Measurements from ENCODE around the gene MPPED1.

MPPED1 gene

DNA sequence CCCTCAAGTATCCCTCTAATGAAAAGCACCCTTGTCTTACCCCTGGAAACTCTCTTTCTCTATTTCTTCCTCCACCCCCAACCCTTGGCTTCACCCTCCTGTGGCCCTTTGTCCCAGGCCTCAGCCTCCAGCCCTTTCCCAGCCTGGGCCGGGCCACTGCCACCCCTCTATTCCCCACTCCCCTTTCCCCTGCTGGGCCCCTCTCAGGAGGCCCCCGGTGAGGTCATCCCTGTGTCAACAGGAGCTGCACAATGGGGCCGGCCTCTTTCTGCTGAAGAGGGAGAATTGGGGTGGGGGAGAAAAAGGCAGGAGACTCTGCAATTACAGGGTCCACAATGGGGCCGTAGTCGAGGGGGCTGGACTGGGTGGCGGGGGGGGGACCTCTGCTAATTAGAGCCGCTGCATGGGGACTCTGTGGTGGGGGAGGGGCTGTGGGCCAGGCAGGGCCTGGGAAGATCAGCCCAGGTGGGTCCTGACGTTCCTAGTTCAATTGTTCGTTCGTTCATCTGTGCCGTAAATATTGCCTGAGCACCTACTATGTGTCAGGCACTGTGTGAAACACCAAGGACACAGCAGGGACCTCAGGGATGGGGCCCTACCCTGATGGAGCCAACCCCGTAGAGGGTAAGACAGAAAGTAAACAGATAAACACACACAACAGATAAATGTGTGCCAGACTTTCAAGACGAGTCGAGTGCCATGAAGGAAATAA lies 18.5 kb upstream of the MPPED1 start:
- no peak for DNase-seq

DNA sequence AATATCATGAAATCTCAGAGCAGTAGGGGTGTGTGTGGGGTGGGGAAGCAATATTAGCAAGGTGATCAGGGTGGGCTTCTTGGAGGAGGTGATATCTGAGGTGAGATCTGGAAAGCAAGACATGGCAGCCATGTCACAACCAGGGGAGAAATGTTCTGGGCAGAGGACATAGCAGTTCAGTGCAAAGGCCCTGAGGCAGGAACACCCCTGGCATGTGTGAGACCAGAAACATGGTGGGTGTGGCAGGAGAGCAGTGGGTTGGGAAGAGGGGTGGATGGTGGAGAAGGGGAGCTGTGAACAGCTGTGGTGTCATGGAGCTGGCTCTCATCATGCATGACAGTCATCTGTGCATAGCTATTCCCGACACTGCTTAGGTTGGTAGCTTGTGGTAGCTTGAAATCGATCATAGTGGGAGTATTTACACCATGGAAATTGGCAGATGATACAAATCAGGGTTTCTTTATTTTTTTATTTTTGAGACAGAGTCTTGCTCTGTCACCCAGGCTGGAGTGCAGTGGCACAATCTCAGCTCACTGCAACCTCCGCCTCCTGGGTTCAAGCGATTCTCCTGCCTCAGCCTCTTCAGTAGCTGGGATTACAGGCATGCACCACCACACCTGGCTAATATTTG lies 17.9 kb upstream of the MPPED1 start:
- no peak for DNase-seq

DNA sequence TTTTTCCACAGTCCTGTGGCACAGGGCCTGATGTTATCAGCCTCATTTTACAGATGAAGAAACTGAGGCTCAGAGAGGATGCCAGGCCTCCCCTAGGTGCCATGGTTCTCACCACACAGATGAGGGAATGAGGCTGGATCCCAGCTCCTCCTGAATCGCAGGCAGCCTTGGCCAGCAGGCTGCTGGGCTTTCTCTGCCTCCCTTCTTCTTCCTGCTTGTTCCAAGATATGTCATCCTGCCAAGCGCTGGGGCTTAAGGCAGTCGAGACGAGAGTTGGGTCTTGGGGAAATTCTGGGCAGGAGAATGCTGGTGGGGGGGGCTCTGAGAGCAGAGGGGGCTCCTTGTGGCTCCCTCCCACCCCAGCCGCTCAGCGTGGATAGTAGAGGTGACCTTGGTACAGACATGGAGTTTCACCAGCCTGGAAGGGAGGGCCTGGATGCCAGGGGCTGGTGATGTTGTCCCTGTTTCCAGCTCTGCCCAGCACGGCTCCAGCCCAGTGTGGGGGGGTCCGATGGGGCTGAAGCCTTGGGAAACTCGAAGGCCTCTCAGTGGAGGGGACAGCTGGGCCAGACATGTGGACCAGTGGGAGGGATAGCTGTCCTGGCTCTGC lies 16.6 kb upstream of the MPPED1 start:
- no peak for DNase-seq

DNA sequence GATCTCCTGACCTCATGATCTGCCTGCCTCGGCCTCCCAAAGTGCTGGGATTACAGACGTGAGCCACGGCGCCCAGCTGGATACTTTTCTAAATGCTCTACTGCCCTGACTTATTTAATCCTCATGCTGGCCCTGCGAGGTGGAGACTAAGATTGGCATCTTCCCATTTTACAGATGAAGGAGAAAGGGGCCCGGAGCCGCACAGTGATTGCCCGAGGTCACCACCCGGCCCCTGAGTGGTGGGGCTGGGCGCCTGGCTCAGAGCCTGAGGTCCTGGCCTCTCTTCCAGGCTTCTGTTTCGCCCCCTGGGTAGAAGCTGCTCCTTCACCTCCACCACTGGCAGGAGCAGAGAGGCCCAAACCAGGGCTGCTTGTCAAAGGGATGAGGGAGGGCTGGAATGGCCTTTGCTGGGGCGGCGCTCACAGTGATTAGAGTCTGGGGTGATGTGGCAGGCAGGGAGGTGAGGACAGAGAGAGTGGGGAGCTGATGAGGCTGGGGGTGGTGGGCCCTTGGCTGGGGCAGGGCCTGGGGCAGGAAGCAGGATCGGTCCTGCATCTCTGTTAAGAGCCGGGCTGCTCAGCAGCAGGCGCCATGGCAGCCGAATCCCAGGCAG lies 15.4 kb upstream of the MPPED1 start:
- DNase-seq = no peak

DNA sequence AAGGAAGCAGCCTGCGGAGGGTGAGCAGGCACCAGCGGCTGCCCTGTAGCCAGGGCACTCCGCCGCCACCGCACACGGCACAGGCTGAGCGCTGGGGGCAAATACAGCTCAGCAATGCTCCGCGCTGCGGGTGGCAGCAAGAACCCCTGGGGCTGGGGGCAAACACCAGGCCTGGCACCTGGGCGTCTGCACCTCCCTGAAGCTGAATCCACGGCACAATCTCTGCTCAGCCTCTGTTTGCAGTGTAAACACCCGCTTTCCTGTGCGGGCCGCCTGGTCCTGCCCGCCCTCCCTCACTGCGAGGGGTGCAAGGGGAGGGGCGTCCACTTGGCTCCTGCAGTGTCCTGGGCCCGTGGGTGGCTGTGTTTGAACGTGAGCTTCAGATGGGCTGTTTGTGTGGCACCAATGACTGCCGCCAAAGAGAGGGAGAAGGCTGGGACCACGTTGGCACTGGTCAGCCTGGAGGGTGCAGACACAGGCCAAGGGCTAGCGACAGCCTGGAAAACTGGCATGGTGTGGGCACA lies 14.8 kb upstream of the MPPED1 start:
- DNase-seq = no peak

DNA sequence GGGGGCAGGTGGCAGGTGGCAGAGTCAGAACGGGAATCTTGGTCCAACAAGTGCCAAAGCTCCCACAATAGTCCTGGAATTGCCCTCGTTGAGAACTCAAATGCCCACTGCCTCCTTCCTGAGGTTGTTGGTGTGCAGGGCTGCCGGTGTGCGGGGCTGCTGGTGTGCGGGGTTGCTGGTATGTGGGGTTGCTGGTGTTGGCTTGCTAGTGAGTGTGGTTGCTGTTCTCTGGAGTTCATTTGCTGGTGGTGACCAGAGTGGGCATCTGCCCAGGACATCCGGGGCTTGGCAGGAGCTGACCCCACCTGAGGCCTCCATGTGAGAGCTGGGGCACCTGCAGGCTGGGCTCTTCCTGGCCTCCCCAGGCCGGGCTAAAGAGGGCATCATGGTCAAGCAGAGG lies 14.0 kb upstream of the MPPED1 start:
- no peak for DNase-seq

DNA sequence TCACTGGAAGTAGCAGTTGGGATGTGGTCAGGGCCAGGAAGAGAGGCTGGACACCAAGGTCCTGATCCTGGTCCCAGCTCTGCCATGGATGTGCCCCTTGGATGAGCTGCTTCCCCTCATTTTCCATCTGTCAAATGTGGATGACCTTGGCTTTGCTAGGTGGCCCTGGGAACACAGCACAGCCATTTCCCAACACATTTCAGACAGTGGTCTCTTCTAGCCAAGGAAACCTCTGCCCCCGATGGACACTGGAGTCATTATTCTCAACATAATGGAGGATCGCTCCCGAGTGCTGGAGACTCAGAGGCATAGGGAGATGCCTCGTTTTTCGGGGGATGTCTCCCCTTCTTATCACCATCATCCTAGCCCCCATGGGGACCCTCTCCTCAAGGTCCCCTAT lies 13.6 kb upstream of the MPPED1 start:
- no peak for DNase-seq

DNA sequence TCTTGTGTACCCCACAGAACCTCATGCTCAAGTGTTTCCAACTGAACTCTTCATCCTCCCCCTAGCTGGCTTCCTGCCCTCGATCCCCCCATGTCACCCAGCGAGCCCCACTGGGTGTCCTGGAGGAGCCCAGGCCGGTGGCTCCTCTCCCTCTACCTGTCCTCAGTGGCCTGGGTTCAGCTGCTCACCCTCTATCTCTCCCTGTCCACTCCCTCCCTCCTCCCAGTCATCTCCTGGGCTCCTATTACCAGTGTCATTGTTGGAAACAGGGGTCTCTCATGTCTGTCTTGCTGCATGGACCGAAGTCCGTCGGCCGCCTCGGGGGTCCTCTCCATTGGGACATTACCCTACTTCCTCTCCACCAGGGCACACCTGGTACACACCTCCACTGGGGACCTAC lies 12.9 kb upstream of the MPPED1 start:
- no peak for DNase-seq

DNA sequence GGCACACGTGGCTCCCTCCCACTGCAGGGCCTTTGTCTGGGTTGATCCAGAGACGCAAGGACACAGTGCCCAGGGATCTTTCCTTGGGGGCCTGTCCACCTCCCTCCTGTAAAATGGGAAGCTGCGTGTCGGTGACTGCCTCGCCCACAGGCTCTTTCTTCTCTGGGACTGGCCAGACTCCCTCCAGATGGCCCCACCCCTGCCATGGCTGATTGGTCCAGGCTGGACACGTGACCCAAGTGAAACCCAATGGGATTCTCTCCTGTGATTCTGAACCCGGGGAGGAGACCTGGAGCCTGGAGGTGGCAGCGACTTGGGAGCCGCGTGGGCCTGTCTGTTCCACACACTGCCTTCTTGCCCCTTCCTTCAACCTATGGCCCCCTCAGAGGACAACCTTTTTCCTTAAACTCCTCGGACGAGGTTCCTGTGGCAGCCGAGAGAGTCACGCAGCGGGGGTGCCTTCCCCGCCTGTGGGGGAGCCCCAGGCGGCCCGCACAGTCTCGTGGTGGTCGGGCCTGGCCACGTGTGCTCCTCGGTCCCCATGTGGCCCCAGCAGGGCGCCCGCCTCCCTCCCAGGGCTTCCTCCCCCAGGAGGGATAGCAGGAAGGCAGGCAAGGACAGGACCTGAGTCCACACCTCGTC lies 12.4 kb upstream of the MPPED1 start:
- no peak for DNase-seq

DNA sequence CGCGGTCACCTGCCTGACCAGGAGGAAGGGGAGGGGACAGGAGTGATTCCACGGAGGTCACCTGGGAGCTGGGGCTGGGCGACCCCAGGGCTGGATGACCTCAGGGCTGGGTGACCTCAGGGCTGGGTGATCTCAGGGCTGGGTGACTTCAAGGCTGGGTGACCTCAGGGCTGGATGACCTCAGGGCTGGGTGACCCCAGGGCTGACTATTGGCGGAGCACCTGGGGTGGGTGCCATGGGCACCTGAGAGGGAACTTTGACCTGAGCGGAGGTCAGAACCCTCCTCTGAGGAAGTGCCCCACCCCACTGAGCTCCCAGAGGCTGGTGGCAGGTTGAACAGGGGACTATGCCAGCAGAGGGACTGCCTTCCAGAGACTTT lies 11.8 kb upstream of the MPPED1 start:
- no peak for DNase-seq

DNA sequence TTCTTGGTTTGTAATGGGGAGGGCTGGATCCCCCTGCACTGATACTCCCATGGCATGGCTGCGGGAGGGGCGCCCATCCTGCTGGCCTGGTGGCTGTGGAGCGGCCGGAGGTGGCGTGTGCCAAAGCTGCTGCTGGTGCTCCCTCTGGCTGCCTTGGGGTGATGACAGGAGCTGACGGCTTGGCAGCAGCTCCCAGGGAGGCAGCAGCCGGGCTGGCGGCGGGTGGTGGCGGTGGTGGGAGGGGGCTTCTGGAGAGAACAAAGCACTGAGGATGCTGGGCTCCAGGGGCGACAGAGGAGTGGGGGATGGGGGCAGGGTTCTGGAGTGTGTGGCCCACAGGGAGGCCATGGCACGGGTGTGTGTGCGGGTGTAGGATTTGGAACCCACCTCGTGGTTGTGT lies 11.4 kb upstream of the MPPED1 start:
- no peak for DNase-seq

DNA sequence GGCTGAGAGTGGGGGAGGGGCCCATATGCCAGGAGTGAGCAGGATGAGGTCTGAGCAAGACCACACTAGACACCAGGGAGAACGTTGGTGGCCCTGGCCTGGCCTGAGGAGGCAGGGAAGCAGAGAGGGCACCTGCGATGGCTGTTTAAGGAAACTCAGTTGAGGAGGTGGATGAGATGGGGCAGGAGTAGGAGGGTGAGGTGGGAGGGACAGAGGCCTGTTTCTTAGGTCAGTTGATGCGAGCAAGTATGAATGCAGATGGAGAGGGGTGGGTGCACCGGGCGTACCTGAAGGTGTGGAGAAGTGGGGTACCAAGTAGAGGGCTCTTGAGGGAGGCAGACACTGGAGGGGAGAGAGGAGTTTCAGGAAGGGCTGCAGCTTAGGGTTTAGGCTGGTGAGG lies 10.6 kb upstream of the MPPED1 start:
- no peak for DNase-seq

DNA sequence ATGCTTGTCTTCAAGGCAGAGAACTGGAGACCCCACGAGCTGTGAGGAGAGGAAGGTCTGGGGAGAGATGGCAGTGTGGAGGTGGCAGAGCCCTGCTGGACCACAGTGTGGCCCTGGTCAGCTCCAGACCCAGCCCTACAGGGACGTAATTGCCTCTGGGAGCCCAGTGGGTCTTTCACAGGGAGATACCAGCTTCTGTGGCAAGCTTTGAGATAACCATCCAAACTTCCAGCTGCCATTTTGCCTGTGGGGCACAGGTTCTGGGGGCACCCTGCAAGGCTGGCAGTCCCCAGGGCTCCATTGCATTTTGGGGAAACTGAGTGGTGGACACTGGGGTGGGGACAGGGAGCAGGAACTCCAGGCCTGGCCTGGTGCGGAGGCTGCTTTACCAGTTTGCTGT lies 10.2 kb upstream of the MPPED1 start:
- DNase-seq = no peak

DNA sequence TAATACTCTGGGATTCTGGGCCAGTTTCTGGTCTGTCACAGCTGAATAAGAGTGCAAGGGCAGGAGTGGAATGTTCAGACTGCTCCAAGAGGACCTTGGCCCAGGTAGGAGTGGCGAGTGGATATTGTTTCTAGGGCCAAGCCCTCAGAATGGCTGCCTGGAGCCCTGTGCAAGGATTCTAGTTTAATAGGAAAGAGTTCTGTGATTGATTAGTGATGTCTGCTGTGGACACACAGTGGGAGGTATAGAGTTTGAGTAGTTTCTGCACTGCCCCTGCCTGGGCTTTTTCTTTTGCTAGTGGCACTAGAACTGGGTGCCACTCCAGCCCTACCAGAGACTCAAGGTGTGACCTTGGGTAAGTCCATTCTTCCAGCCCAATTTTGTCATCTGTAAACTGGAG lies 9.7 kb upstream of the MPPED1 start:
- no peak for DNase-seq

DNA sequence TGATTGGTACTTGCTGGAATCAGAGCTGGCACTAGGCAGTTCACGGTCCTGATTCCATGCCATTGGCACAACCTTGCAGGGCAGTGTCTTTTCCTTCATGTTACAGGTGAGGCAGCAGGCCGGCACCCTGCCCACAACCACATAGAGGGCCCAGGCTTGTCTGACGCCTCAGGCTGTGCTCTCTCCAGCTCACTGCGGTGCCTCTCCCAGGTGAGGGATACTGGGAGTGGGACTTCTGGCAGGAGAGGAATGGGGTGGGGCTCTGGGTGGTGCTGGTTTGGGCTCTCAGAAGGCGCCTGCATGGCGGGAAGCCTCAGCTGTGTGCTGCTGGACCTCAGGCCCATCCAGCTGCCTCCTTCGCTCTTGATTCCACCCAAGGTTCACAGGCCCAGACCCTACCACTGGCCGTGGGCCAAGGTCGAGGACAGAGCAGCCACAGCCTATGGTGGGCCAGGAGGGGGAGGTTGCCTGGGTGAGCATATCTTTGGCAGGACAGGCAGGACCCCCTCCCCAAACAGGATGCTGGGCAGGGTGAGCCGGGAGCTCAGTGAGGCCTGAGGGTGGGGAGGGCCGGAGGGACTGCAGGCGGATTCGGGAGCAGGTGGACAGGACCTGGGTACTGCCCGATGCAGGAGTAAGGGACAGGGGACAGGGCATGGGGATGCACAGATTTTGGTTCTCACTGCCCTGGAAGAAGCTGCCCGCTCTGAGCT lies 7.0 kb upstream of the MPPED1 start:
- no peak for DNase-seq

DNA sequence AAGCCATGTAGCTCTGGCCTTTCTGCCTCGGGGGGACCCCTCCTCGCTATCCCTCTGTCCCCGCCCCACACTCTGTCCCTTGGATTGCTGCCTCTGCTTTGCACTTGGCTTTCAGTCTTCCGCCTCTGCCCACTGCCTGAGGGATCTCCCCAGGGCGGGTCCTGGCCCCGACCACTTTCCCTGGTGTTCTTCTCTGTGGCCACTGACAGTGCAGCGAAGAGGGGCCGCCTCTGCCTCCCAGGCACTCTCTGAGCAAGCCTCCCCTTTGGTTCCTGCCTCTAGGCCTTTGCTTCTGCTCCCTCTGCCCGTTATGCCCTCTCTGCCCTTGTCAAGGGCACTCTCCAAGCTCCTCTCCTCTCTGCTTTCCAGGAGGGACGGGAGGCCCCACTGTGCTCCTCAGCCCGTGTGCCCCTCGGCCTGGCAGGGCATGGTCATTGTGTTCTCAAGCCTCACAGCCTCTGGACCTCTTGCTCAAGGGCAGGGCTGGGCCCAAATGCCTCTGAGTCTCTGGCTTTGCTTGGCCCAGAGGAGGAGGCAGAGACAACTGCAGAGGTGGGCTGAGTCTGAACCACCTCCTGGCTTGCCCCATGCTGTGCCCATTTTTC lies 5.5 kb upstream of the MPPED1 start:
- no peak for DNase-seq

DNA sequence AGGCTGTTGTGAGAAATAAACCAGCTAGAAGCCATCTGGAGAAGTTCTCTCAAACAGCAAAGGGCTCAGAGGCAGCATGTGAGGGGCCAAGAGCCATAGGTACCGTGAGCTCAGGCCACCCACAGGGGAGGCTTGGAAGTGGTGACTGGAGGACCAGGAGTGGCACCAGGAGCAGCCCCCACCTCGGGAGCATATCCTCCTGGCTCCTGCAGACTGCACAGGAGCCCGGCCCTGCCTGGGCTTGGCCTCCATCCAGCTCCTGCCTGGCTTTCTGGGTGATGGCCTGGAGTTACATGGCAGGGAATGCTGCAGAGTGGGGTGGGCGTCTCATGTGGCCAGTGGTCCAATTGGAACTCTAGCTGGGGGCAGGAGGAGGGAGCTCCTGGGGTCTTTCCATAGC lies 4.2 kb upstream of the MPPED1 start:
- DNase-seq = no peak

DNA sequence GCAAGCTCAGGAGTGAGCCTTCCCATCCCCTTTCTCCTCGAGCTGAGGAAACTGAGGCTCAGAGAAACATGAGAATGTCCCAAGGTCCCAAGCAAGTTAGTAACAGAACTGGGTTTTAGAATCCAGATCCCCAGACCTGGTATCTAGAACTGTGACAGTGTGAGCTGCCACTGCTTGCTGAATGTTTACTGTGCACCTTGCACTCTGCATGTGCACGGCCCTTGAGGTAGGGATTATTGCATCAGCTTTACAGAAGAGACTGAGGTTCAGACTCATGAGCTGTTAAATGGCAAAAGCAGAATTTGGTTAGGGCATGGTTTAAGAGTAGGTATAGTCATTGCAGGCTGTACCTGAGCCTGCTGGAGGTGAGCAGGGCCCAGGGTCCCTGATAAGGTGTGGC lies 3.8 kb upstream of the MPPED1 start:
- no peak for DNase-seq

DNA sequence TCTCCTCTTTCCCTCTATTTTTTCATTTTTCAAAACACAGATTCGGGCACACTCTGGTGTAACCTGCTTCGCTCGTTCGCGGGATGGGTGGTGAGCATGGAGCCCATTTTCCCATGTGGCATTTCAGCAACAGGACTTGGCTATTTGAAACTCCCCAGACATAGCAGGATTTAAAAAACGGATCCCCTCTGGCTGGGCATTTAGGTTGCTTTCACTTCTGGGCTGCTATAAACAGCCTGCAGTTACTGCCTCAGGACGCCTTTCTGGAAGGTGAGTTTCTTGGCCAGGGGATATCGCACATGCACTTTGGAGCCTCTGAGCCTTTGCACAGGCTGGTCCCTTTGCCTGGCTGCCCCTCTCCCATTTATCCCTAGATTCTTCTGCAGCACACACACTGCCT lies 2.8 kb upstream of the MPPED1 start:
- DNase-seq = no peak

DNA sequence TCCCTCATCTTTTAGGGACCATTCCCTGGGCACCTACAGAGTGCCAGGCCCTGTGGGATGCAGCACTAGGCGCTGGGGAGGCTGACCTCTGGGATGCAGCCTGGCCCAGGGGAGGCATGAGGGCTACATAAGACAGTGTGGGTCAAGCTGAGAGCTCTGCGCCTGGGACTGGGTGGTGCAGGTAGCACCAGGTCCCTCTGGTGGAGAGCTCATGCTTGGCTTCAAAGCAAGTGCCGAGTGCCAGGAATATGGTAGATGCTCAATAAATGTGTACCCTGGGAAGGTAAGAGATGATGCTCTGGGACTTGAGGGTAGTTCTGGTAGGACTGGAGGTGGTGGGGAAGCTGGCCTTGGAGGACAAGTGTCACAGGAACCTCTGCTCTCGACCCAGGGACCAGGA lies 2.0 kb upstream of the MPPED1 start:
- no peak for DNase-seq

DNA sequence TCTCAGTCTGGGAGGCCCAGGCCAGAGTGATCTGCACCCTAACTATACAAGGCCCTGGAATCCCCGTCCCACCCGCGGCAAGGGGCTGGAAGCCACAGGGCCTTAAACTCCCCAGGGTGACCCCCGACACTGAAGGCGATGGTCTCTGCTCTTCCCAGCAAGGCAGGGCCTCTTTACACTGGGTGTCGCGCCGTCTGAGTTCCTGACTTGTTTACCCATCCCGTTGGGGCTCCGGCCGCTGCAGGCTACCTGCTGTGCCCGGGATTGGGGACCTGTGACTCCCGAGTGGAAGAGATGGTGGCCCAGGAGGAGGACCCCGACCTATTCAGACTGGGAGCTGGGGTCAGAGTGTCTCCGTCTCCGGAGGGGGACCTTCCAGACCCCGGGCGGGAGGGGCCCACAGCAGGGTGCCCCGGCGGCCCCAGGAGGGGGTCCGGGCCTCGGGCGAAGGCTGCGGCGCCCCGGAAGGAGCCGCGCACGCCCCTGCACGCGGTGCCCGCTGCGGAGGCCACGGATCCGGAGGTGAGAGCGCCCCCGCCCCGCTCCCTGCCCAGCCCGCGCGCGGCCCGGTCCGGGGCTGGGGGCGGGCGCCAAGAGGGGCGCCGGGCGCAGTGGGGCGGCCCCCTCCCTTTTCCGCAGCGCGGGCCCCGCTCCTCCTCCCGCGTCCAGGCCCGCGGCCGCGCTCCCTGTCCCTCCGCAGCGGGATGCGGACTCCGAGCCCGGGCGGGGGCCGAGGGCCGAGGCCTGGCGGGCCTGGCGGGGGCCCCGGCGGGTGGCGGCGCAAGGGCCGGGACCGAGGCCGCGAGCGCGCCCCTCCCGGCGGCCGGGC lies 560 bp upstream of the MPPED1 start:
- no peak for DNase-seq
